Neural cell (in vitro differentiated cells): ENCODE results near the gene SSTR5.

Source experiments
- CTCF ChIP-seq: fragments of 450-650 bp; IDR thresholded peaks from 2 replicates; pipeline ENCODE4 v1.5.1; 2014; ENCODE audit warnings: antibody characterized with exemption, mild to moderate bottlenecking, moderate library complexity; ENCODE audit not compliant: poor library complexity, severe bottlenecking
- EZH2 ChIP-seq: fragments of 200-600, 300-800 bp; shearing (Covaris generic), sonication (generic); IDR thresholded peaks from 2 replicates; pipeline ENCODE4 v1.6.1; 2014; ENCODE audit warnings: antibody characterized with exemption, low read length, borderline replicate concordance, mild to moderate bottlenecking; ENCODE audit not compliant: insufficient read depth, poor library complexity, severe bottlenecking
- MXI1 ChIP-seq: fragments of 450-650 bp; conservative IDR thresholded peaks from 2 replicates; pipeline ENCODE4 v1.6.1; 2014; ENCODE audit warnings: antibody characterized with exemption, mild to moderate bottlenecking; ENCODE audit not compliant: poor library complexity, severe bottlenecking
- POLR2AphosphoS5 ChIP-seq: IDR thresholded peaks from 2 replicates; pipeline ENCODE4 v1.6.1; 2012
- RAD21 ChIP-seq: fragments of 450-650 bp; conservative IDR thresholded peaks from 2 replicates; pipeline ENCODE4 v1.6.1; 2014; ENCODE audit warnings: antibody characterized with exemption, mild to moderate bottlenecking, moderate library complexity

- TF ChIP-seq CTCF (no peak), EZH2 (no peak), RAD21 (no peak), MXI1 (no peak), POLR2AphosphoS5 (no peak)
These were observed 34.9 kb upstream of the SSTR5 start for GRCh38 chr16:1037394-1038257.
